ENCODE data around the gene LYL1. TPM values are rescaled to one million over a fixed set of nuclear protein-coding genes. Genes with fewer than 3 reads are reported as not detected.
A peak's percentile ranks its signal among the peaks of the same experiment; 100 is the strongest.

Gene LYL1
- total RNA-seq, 1 experiment from 2014 or later, result 0.63 TPM

GRCh38 chr19:13118424-13119193 is 16.0 kb upstream of the LYL1 start:
- H3T11ph ChIP-seq (ENCODE audit: low read length), result no peak overlapping the region
- H4K91ac ChIP-seq (ENCODE audit: insufficient read length, low read depth, low read length), result no peak overlapping the region
- TF ChIP-seq, protein P1, sequence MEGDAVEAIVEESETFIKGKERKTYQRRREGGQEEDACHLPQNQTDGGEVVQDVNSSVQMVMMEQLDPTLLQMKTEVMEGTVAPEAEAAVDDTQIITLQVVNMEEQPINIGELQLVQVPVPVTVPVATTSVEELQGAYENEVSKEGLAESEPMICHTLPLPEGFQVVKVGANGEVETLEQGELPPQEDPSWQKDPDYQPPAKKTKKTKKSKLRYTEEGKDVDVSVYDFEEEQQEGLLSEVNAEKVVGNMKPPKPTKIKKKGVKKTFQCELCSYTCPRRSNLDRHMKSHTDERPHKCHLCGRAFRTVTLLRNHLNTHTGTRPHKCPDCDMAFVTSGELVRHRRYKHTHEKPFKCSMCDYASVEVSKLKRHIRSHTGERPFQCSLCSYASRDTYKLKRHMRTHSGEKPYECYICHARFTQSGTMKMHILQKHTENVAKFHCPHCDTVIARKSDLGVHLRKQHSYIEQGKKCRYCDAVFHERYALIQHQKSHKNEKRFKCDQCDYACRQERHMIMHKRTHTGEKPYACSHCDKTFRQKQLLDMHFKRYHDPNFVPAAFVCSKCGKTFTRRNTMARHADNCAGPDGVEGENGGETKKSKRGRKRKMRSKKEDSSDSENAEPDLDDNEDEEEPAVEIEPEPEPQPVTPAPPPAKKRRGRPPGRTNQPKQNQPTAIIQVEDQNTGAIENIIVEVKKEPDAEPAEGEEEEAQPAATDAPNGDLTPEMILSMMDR (conservative IDR thresholded peaks at IDR 0.05), result no peak
- DNase-seq, result peak; percentile 96
- H3K14ac ChIP-seq (ENCODE audit: insufficient read depth, low read length), result peak overlapping the region; percentile 94
- peak overlapping the region; percentile 82 to 93 for H3K4me3 Mint-ChIP-seq
- H3K9ac ChIP-seq (ENCODE audit: extremely low read depth, insufficient read length, low read length), result peak overlapping the region; percentile 84
- no peak overlapping the region for H2BK15ac ChIP-seq (ENCODE audit: low read depth, low read length)
- WGBS (ENCODE audit: extremely low coverage, insufficient read length, low lambda C conversion rate), result no CpG with 5 or more reads among the region's 57 CpGs
- peak overlapping the region; percentile 69 for H3K4me2 ChIP-seq (ENCODE audit: insufficient read depth, insufficient read length, low read length)
- H2AK5ac ChIP-seq (ENCODE audit: insufficient read length, low read length), result no peak overlapping the region
- H3K56ac ChIP-seq (ENCODE audit: insufficient read length, low read depth, low read length), result no peak overlapping the region
- peaks cover 10 to 55% (median 47%) of the 10 kb centered on the region in 3 experiments; a peak in 6 of 7 replicates for H3K36me3 Mint-ChIP-seq (ENCODE audit: insufficient read depth in 1 of 3, low read depth in 3 of 3)
- peaks cover 0 to 1% of the 10 kb centered on the region in 2 experiments; a peak in 2 of 5 replicates for H3K9me3 Mint-ChIP-seq
- H2BK5ac ChIP-seq (ENCODE audit: insufficient read length, low read length), result no peak overlapping the region
- peak overlapping the region; percentile 94 for H3K18ac ChIP-seq (ENCODE audit: insufficient read length, low read depth, low read length)
- peaks cover 56% of the 10 kb centered on the region for H3K79me2 ChIP-seq (ENCODE audit: insufficient read depth, low read length)
- H3K27ac ChIP-seq (ENCODE audit: insufficient read length, low read depth, low read length), result no peak overlapping the region
- H3K4ac ChIP-seq (ENCODE audit: low read depth, low read length), result no peak overlapping the region; the same call in 1 of the 2 replicates
- no peak overlapping the region for H4K8ac ChIP-seq (replicated peaks; ENCODE audit: insufficient read length, low read depth, low read length)
- no peak overlapping the region for H2BK20ac ChIP-seq (ENCODE audit: low read depth, low read length, poor library complexity, severe bottlenecking)
- no peak overlapping the region for H4K5ac ChIP-seq (ENCODE audit: insufficient read length, low read depth, low read length)
- H2AFZ ChIP-seq (ENCODE audit: low read length), result no peak overlapping the region
- peaks cover 11% of the 10 kb centered on the region; the same call in 1 of the 2 replicates for H3K4me1 ChIP-seq (ENCODE audit: insufficient read depth, low read length)
- H3K9me3 ChIP-seq (ENCODE audit: control insufficient read depth, low read depth, low read length), result no peaks in the 10 kb centered on the region
- peaks cover 11% of the 10 kb centered on the region for H3K23me2 ChIP-seq (ENCODE audit: insufficient read length, low read depth, low read length, poor library complexity, severe bottlenecking)
- H3K4me1 Mint-ChIP-seq, result peaks cover 52 to 53% of the 10 kb centered on the region in 2 experiments
- H2BK120ac ChIP-seq (ENCODE audit: low read depth, low read length, poor library complexity, severe bottlenecking), result no peak overlapping the region
- H3K79me1 ChIP-seq (ENCODE audit: insufficient read depth, low read depth, low read length, poor library complexity, severe bottlenecking), result peaks cover 1% of the 10 kb centered on the region
- peak overlapping the region; percentile 87 to 97 (median 90); a peak in 4 of 7 replicates for H3K27ac Mint-ChIP-seq
- H3K27me3 Mint-ChIP-seq (ENCODE audit: low read depth), result no peaks in the 10 kb centered on the region
- H2BK12ac ChIP-seq (ENCODE audit: insufficient read length, low read depth, low read length), result peak overlapping the region; percentile 53
- no peaks in the 10 kb centered on the region for H3K27me3 ChIP-seq (ENCODE audit: insufficient read depth, low read length)
- H3K23ac ChIP-seq (ENCODE audit: insufficient read length, low read depth, low read length), result no peak overlapping the region
- no peaks in the 10 kb centered on the region for H4K20me1 ChIP-seq (ENCODE audit: control insufficient read depth, insufficient read depth, insufficient read length)

Data from H9 (cell line).